NK-92 (cell line): ENCODE measurements around the gene TMEM233.

ENCODE experiments used
- DNase-seq: peaks from one replicate; lab custom pipeline; 2025; ENCODE audit not compliant: unreplicated experiment; lab: John Stamatoyannopoulos, UW

Gene TMEM233

GRCh38 chr12:119679081-119679480 is 85.5 kb downstream of the TMEM233 start:
- no peak for DNase-seq

GRCh38 chr12:119679490-119679889 is 85.9 kb downstream of the TMEM233 start:
- DNase-seq, result no peak

GRCh38 chr12:119681111-119681510 is 87.5 kb downstream of the TMEM233 start:
- no peak for DNase-seq

- no peak for DNase-seq
Observed at GRCh38 chr12:119681728-119682638, 88.4 kb downstream of the TMEM233 start.

- DNase-seq, result no peak
Observed at GRCh38 chr12:119682639-119683252, 89.2 kb downstream of the TMEM233 start.

- DNase-seq, result no peak
Observed at GRCh38 chr12:119683413-119683812, 89.8 kb downstream of the TMEM233 start.

GRCh38 chr12:119683816-119684215 is 90.2 kb downstream of the TMEM233 start:
- no peak for DNase-seq

GRCh38 chr12:119684711-119685369 is 91.3 kb downstream of the TMEM233 start:
- no peak for DNase-seq

GRCh38 chr12:119685375-119685774 is 91.8 kb downstream of the TMEM233 start:
- no peak for DNase-seq

- DNase-seq, result no peak
Observed at GRCh38 chr12:119686355-119686754, 92.8 kb downstream of the TMEM233 start.

GRCh38 chr12:119686776-119687175 is 93.2 kb downstream of the TMEM233 start:
- DNase-seq, result no peak

GRCh38 chr12:119687406-119687805 is 93.8 kb downstream of the TMEM233 start:
- DNase-seq, result no peak

- no peak for DNase-seq
Observed at GRCh38 chr12:119687879-119688278, 94.3 kb downstream of the TMEM233 start.

- no peak for DNase-seq
Observed at GRCh38 chr12:119689935-119690500, 96.4 kb downstream of the TMEM233 start.

GRCh38 chr12:119691202-119691810 is 97.7 kb downstream of the TMEM233 start:
- no peak for DNase-seq

- no peak for DNase-seq
Observed at GRCh38 chr12:119692410-119692809, 98.8 kb downstream of the TMEM233 start.
